Right renal pelvis (tissue), 4 donors: ENCODE results near the gene P2RX1. TPM values are rescaled to one million over a fixed set of nuclear protein-coding genes. Genes with fewer than 3 reads are reported as not detected.

Experiments
- DNase-seq, 4 donors: peaks; one replicate each; pipeline ENCODE4 v3.0.0-alpha.2; 2013; ENCODE audit warnings: low read depth in 4 of 4, low spot score in 3 of 4, missing footprints in 1 of 4
- polyA plus RNA-seq, 4 donors: library from polyadenylated mRNA; unstranded; fragments of 120-200 nt; gene quantifications; one replicate each; pipeline ENCODE4 v1.2.1, GENCODE V29; 2013; ENCODE audit not compliant: insufficient read length in 4 of 4

The P2RX1 gene
- polyA plus RNA-seq, 4 donors: 0.87 to 1.6 (median 0.94) TPM

- no peak for DNase-seq
Observed at GRCh38 chr17:3891626-3892094, 24.6 kb downstream of the P2RX1 start.

- DNase-seq: no peak
Observed at GRCh38 chr17:3890878-3891219, 25.4 kb downstream of the P2RX1 start.

DNA sequence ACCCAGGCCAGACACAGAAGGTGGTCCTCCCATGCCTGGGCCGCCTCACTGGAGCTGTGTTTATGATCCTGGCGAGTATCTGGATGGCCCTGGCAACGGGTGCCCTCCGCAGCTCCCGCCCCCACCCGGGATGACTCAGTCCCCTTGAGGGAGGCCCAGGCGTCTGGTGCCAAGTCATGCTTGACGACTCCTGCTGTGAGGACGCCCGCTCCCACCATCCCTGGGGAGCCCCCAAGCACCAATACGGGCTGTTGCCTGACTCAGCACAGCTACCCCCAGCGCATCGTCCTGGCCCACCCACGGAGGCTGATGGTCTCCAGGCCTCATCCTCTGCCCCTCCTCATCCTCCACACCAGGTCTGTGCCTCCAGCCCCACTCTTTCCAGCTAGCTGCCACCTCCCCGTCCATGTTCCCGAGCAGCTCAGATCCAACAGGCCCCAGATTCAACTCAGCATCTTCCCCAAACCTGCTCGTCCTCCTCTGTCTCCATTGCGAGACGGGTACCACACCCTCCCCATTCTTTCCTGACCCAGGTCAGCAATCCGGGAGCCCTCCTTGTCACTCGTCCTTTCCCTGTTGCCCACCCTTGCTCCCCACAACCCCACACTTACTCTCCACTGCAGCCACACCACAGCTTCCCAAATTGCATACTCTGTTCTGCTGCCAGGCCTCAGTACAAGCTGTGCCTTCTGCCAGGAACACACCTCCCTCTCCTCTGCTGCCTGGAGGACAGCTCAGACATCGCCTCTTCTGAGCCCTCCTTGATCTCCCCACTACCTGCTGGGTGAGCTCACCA is 26.0 kb downstream of the P2RX1 start:
- DNase-seq: no peak

GRCh38 chr17:3889325-3890012 is 26.8 kb downstream of the P2RX1 start:
- no peak for DNase-seq

DNA sequence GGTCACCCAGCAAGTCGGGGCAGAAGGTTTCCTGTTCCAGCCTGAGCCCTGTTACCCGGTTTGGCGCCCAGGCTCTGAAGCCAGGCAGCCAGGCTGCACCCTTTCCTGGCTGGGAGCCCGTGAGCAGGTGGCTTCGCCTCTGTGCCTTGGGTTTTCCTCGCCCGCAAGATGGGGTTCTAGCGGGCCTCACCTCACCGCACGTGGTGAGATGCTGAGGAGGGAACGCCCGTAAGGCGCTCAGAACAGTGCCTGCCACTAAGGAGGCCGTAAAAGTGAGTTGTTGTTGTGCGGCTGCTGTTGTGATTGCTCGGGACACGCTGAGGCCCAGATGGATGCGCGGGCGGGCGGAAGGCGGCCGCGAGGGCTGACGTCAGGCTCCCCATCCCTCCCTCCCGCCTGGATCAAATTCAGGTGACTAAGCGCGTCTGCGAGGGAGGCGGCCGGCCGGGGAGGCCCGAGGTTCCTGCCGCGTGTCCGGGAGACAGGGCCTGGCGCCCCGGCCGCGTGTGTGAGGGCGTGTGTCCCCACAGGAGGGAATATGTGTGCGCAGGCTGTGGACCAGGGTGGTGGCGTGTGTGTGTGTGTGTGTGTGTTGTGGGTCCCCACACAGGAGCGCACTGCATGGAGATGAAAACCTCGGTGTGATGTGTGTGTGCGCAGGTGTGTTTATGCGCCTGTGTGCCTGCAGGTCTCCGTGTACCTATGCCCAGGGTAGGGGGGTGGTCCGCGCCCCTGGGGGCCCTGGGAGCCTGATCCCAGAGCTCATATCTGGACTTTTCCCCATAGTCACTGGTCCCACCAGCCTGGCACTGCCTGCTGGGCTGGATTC is 27.7 kb downstream of the P2RX1 start:
- DNase-seq: peak; percentile 58 to 71 (median 70)

DNA sequence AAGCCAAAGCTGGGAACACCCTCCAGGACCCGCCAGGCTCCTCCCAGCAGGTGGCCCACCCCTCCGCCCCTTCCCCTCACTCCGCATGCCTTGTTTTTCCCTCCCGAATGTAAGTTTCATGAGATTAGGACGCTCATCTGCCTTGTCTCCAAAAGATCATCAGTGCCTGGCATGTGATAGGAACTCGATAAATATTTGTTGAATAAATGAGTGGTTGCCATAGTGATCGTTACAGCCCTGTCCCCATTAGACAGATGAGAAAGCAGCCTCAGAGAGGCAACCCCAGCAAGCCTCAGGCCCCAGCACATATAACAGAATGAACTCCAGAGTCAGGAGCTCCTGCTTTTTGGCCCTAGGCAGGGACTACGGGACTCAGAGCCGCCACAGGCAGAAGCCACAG is 28.5 kb downstream of the P2RX1 start:
- DNase-seq: no peak

DNA sequence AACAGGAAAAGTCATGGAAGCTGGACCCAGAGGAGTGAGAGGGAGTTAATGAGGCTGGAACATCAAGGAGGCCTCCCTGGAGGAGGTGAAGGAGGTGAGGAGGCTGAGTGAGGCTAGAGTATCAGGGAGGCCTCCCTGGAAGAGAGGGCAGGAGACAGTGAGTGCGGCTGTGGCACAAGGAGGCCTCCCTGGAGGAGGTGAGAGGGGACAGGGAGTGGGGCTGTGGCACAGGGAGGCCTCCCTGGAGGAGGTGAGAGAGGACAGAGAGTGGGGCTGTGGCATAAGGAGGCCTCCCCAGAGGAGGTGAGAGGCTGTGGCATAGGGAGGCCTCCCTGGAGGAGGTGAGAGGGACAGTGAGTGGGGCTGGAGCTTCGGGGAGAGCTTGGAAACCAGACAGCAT is 28.9 kb downstream of the P2RX1 start:
- no peak for DNase-seq

GRCh38 chr17:3886776-3887175 is 29.5 kb downstream of the P2RX1 start:
- DNase-seq: no peak

DNA sequence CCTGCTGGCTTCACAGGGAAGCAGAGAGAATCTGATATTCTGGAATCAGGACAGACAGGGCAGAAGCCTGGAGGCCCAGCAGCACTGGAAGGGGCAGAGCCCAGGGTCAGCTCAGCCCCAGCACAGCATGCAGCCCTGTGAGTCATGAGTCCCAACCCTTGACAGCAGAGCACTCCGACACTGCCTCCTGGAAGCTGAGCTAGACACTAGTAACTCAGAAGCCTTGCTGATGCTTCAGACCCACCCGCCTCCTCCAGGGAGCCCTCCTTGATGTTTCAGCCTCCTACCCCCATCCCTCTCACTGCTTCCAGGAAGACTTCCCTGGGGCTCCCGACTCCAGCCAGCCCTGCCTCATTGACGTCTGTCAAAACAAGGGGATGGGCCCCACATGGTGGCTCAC is 30.3 kb downstream of the P2RX1 start:
- DNase-seq: no peak

DNA sequence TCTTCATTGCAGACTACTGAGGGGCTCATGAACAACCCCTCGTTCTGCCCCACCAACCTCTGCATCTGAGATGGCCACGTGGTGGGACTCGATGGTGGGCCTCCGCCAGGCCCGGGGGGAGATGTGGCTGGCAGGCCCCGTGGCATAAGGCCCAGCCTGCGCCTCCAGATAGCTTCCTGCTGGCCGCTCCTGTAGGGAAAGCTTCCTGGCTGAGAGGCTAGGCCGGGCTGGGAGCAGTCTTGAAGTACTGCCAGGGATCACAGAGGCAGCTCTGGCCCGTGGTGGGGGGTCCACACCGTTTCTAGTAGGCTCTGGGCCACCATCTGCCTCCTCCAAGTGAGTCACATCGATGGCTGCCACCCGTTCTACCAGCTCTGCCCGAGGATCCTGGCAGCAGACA is 31.0 kb downstream of the P2RX1 start:
- DNase-seq: no peak

GRCh38 chr17:3884188-3884587 is 32.1 kb downstream of the P2RX1 start:
- no peak for DNase-seq

- no peak for DNase-seq
Observed at GRCh38 chr17:3882276-3882675, 34.0 kb downstream of the P2RX1 start.

- no peak for DNase-seq
Observed at GRCh38 chr17:3880983-3881382, 35.3 kb downstream of the P2RX1 start.

DNA sequence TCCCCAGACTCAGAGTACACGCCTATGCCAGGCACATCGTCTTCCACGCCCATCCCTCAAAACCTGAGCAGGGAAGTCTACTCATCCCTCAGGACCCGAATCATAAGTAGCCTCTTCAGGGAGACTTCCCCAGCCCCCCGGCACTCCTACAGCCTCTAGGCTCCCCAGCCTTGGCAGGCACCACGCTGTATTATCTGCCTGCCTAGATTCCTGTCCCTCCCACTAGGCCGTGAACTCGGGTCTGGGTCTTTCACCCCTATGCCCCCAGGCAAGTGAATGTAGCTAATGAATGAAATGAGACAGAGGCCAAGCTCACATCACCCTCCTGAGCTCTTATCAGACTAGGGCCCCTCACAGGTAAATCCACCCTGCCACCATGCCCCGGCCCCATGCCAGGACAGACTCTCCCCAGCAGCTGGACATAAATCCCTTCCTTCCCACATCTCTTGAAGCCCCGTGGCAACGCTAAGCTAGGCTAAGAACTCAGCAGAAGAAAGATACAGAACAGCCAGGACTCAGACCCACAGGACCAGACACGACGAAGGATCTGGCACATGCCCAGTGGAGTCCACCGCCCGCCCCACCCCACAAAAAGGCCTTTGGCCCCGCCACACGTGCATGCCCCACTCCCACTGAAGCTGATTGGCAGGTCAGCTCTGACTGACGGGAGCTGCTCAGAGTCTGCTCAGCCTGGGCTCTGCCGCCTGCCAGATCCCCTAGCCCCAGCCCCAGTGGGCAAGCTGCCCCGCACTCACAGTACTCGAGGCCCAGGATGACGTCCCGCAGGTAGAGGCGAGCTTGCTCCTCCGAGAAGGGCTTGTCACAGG is 36.5 kb downstream of the P2RX1 start:
- DNase-seq: no peak

GRCh38 chr17:3879186-3879585 is 37.1 kb downstream of the P2RX1 start:
- no peak for DNase-seq

DNA sequence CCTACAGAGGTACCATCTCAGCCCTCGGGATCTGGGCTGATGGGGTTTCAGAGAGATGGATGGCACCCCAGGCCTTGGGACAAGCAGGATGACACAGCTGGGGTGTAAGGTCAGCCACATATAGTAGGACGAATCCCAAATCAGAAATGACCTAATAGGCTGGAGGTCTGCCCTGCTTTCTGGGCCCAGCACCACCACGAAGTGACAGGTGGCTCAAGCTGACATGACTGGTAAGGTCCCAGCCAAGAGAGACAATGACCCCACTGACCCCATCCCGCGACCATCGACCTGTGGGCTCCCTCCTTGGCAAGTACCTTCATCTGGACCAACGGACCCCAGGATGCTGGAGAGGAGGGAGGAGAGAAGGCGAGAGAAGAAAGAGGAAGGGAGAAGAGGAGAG is 39.0 kb downstream of the P2RX1 start:
- DNase-seq: no peak

GRCh38 chr17:3875317-3875716 is 40.9 kb downstream of the P2RX1 start:
- DNase-seq: no peak

- DNase-seq: no peak
Observed at GRCh38 chr17:3873862-3874261, 42.4 kb downstream of the P2RX1 start.

DNA sequence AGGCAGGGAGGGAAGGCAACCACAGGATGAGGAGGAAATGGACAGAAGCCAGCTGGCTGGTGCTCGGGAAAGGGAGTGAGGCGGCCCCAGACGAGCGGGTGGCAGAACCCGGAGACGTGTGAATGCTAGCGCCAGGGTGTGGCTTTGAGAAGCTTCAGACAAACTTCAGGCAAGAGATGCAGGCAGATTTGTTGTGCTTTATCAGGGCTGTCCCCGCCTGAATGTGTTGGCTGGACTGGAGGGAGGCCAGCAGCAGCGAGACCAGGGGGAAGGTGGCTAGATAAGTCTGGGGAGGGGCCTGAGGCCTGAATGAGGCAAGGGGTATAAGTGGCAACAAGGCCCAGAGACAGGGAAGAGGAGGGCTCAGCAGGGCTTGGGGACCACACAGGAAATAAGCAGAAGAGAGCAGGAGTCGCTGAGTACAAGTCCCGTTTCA is 45.4 kb downstream of the P2RX1 start:
- DNase-seq: no peak

- DNase-seq: no peak
Observed at GRCh38 chr17:3867606-3868005, 48.7 kb downstream of the P2RX1 start.
